ENCODE results near the gene INSR.
A peak's percentile ranks its signal among the peaks of the same experiment; 100 is the strongest.

Gene INSR

GRCh38 chr19:7295912-7296536 is 1.8 kb upstream of the INSR start:
- no peak for TF ChIP-seq NFIC (IDR thresholded peaks at IDR 0.05)
- no peak for TF ChIP-seq EP300 (IDR thresholded peaks at IDR 0.05; ENCODE audit: borderline replicate concordance)
- no peak for TF ChIP-seq TEAD4 (IDR thresholded peaks at IDR 0.05)
- TF ChIP-seq TCF12 (IDR thresholded peaks at IDR 0.05; ENCODE audit: low read depth), result no peak
- no peak for TF ChIP-seq YY1 (IDR thresholded peaks at IDR 0.05; ENCODE audit: low read depth)
- no peak for TF ChIP-seq TAF1 (IDR thresholded peaks at IDR 0.05; ENCODE audit: low read depth)
- TF ChIP-seq CREB1 (IDR thresholded peaks at IDR 0.05; ENCODE audit: low read depth), result no peak
- no peak for TF ChIP-seq FOXM1 (IDR thresholded peaks at IDR 0.05; ENCODE audit: borderline replicate concordance, low read depth)
- TF ChIP-seq MAX (IDR thresholded peaks at IDR 0.05), result no peak
- no peak for TF ChIP-seq REST (IDR thresholded peaks at IDR 0.05; ENCODE audit: low read depth)
- no peak for TF ChIP-seq EGR1 (IDR thresholded peaks at IDR 0.05)
- TF ChIP-seq CEBPB (IDR thresholded peaks at IDR 0.05), result no peak
- TF ChIP-seq ZBTB7A (IDR thresholded peaks at IDR 0.05; ENCODE audit: low read depth), result no peak
- TF ChIP-seq USF1 (IDR thresholded peaks at IDR 0.05), result no peak
- no peak for TF ChIP-seq RAD21 (IDR thresholded peaks at IDR 0.05; ENCODE audit: low read depth)

DNA sequence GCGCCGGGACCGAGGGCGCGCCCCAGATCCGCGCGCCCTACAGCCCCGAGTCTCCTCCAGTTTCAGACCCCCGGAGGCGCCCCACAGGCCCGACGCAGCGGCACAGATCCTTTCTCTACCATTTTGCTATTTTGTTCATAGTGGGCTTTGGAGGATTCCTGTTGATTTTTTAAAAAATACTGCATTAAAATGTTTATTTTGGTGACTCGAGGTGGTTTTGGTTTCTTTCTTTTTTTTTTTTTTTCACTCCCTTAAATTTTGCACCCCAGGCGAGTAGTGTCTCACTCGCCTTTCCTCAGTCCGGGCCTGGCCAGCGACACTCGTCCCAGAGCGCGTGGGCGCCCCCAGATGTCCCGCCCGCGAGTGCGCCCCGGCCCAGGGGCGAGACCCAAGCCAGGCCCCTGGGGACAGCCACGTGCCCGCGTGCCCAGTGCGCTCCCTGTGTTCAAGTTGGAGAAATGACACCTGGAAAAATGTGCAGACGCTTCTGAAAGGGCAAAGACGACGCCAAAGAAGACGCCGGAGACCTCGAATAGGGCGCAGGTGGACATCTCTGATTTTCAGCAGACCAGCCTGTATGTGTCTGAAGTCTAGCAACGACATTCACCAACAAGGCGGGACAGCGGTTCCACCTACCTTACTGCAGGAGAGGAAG is 471 bp upstream of the INSR start:
- TF ChIP-seq RAD21 (IDR thresholded peaks at IDR 0.05; ENCODE audit: low read depth), result peak; percentile 25; the same call in 1 of the 2 replicates
- TF ChIP-seq NFIC (IDR thresholded peaks at IDR 0.05), result no peak
- TF ChIP-seq TEAD4 (IDR thresholded peaks at IDR 0.05), result 0 out of 2 replicates have a peak, but pooled peaks have one; percentile 1
- no peak for TF ChIP-seq CREB1 (IDR thresholded peaks at IDR 0.05; ENCODE audit: low read depth)
- no peak for TF ChIP-seq YY1 (IDR thresholded peaks at IDR 0.05; ENCODE audit: low read depth)
- TF ChIP-seq TCF12 (IDR thresholded peaks at IDR 0.05; ENCODE audit: low read depth), result 0 out of 2 replicates have a peak, but pooled peaks have one; percentile 8
- TF ChIP-seq ZBTB7A (IDR thresholded peaks at IDR 0.05; ENCODE audit: low read depth), result peak; percentile 53; the same call in 1 of the 2 replicates
- TF ChIP-seq EGR1 (IDR thresholded peaks at IDR 0.05), result no peak
- TF ChIP-seq REST (IDR thresholded peaks at IDR 0.05; ENCODE audit: low read depth), result no peak
- no peak for TF ChIP-seq TAF1 (IDR thresholded peaks at IDR 0.05; ENCODE audit: low read depth)
- no peak for TF ChIP-seq CEBPB (IDR thresholded peaks at IDR 0.05)
- peak; percentile 92 for TF ChIP-seq MAX (IDR thresholded peaks at IDR 0.05)
- TF ChIP-seq EP300 (IDR thresholded peaks at IDR 0.05; ENCODE audit: borderline replicate concordance), result no peak
- no peak for TF ChIP-seq FOXM1 (IDR thresholded peaks at IDR 0.05; ENCODE audit: borderline replicate concordance, low read depth)
- TF ChIP-seq USF1 (IDR thresholded peaks at IDR 0.05), result peak; percentile 58

GRCh38 chr19:7292950-7293761 is 1.1 kb downstream of the INSR start:
- TF ChIP-seq TEAD4 (IDR thresholded peaks at IDR 0.05), result no peak
- no peak for TF ChIP-seq TAF1 (IDR thresholded peaks at IDR 0.05; ENCODE audit: low read depth)
- TF ChIP-seq FOXM1 (IDR thresholded peaks at IDR 0.05; ENCODE audit: borderline replicate concordance, low read depth), result no peak
- no peak for TF ChIP-seq RAD21 (IDR thresholded peaks at IDR 0.05; ENCODE audit: low read depth)
- no peak for TF ChIP-seq MAX (IDR thresholded peaks at IDR 0.05)
- TF ChIP-seq CREB1 (IDR thresholded peaks at IDR 0.05; ENCODE audit: low read depth), result no peak
- TF ChIP-seq NFIC (IDR thresholded peaks at IDR 0.05), result no peak
- no peak for TF ChIP-seq EP300 (IDR thresholded peaks at IDR 0.05; ENCODE audit: borderline replicate concordance)
- no peak for TF ChIP-seq CEBPB (IDR thresholded peaks at IDR 0.05)
- no peak for TF ChIP-seq REST (IDR thresholded peaks at IDR 0.05; ENCODE audit: low read depth)
- TF ChIP-seq YY1 (IDR thresholded peaks at IDR 0.05; ENCODE audit: low read depth), result no peak
- TF ChIP-seq TCF12 (IDR thresholded peaks at IDR 0.05; ENCODE audit: low read depth), result no peak
- no peak for TF ChIP-seq USF1 (IDR thresholded peaks at IDR 0.05)
- TF ChIP-seq ZBTB7A (IDR thresholded peaks at IDR 0.05; ENCODE audit: low read depth), result no peak
- TF ChIP-seq EGR1 (IDR thresholded peaks at IDR 0.05), result no peak

All from Ishikawa (cell line).